CMK (cell line): Measurements from ENCODE around the gene COL5A2.

Experiments
- DNase-seq: peaks from one replicate; pipeline ENCODE4 v3.0.0-alpha.2; 2010; ENCODE audit warnings: low read depth

COL5A2 gene

GRCh38 chr2:189178726-189179569 is 613 bp downstream of the COL5A2 start:
- DNase-seq = no peak

- DNase-seq = no peak
Observed at GRCh38 chr2:189178054-189178453, 1.5 kb downstream of the COL5A2 start.

- DNase-seq = no peak
Observed at GRCh38 chr2:189177251-189177840, 2.2 kb downstream of the COL5A2 start.

GRCh38 chr2:189176516-189176915 is 3.0 kb downstream of the COL5A2 start:
- no peak for DNase-seq

GRCh38 chr2:189175869-189176433 is 3.6 kb downstream of the COL5A2 start:
- no peak for DNase-seq

GRCh38 chr2:189171956-189172609 is 7.5 kb downstream of the COL5A2 start:
- no peak for DNase-seq

- DNase-seq = no peak
Observed at GRCh38 chr2:189168856-189169499, 10.6 kb downstream of the COL5A2 start.

- no peak for DNase-seq
Observed at GRCh38 chr2:189165656-189166380, 13.7 kb downstream of the COL5A2 start.

- no peak for DNase-seq
Observed at GRCh38 chr2:189164746-189165145, 14.8 kb downstream of the COL5A2 start.

GRCh38 chr2:189163889-189164288 is 15.7 kb downstream of the COL5A2 start:
- DNase-seq = no peak

GRCh38 chr2:189162566-189162965 is 17.0 kb downstream of the COL5A2 start:
- no peak for DNase-seq

- DNase-seq = no peak
Observed at GRCh38 chr2:189161894-189162293, 17.7 kb downstream of the COL5A2 start.

- no peak for DNase-seq
Observed at GRCh38 chr2:189159717-189160116, 19.8 kb downstream of the COL5A2 start.

- no peak for DNase-seq
Observed at GRCh38 chr2:189159273-189159672, 20.3 kb downstream of the COL5A2 start.

GRCh38 chr2:189157939-189158338 is 21.6 kb downstream of the COL5A2 start:
- no peak for DNase-seq

GRCh38 chr2:189157456-189157855 is 22.1 kb downstream of the COL5A2 start:
- DNase-seq = no peak

GRCh38 chr2:189155795-189156194 is 23.8 kb downstream of the COL5A2 start:
- no peak for DNase-seq

- DNase-seq = no peak
Observed at GRCh38 chr2:189153619-189154018, 25.9 kb downstream of the COL5A2 start.

GRCh38 chr2:189152483-189152882 is 27.1 kb downstream of the COL5A2 start:
- DNase-seq = no peak

GRCh38 chr2:189151906-189152305 is 27.7 kb downstream of the COL5A2 start:
- DNase-seq = no peak

GRCh38 chr2:189150033-189150432 is 29.5 kb downstream of the COL5A2 start:
- DNase-seq = no peak

GRCh38 chr2:189147989-189148388 is 31.6 kb downstream of the COL5A2 start:
- DNase-seq = no peak
